Endothelial cell of umbilical vein (primary cell): Measurements from ENCODE around the gene PCNX1. TPM values are rescaled to one million over a fixed set of nuclear protein-coding genes. Genes with fewer than 3 reads are reported as not detected.

Source experiments
- BruUV-seq: library from RNA; stranded (reverse); fragments of 400-500 nt; replicated peaks from 2 replicates; lab custom pipeline; 2021; lab: Mats Ljungman, UMichigan
- CTCF ChIA-PET: fragments of 300-600, 350-600 bp; sonication (Branson Sonifier 250); formaldehyde crosslinking; loops from one replicate; lab custom pipeline; 2021; ENCODE audit warnings: antibody characterized with exemption, inconsistent platforms; lab: Charles Lee
- POLR2A ChIA-PET: fragments of 300-600, 350-600 bp; sonication (Branson Sonifier 250); formaldehyde crosslinking; loops from one replicate; lab custom pipeline; 2021; ENCODE audit warnings: antibody characterized with exemption, inconsistent platforms; lab: Charles Lee
- DNase-seq: peaks from one replicate; pipeline ENCODE4 v3.0.0-alpha.2; 2011; ENCODE audit warnings: low read depth, low spot score
- FAIRE-seq: peaks from 2 replicates; lab custom pipeline; 2011; peaks lifted over from hg19 to GRCh38; lab: Jason Lieb, UNC
- H2AFZ ChIP-seq: 2 replicates; pipeline ENCODE4 v1.6.0; 2012; ENCODE audit warnings: low read depth, low read length, control low read depth, inconsistent platforms
- H3K27ac ChIP-seq: 2 replicates; pipeline ENCODE4 v1.5.1; 2011; ENCODE audit warnings: low read depth, mild to moderate bottlenecking, control low read depth, low read length, moderate library complexity; ENCODE audit not compliant: insufficient read depth
- H3K27me3 ChIP-seq, 2 experiments: 2 replicates each; pipeline versions ENCODE4 v1.6.0 to v1.6.1; 2011; ENCODE audit warnings: low read length in 2 of 2, mixed read lengths in 1 of 2; ENCODE audit not compliant: control insufficient read depth in 2 of 2, insufficient read depth in 2 of 2
- H3K36me3 ChIP-seq, 2 experiments: 2 replicates in 1 of 2; 3 replicates in 1 of 2; pipeline ENCODE4 v1.5.1; 2011; ENCODE audit warnings: low read length in 2 of 2, mild to moderate bottlenecking in 1 of 2, moderate library complexity in 1 of 2; ENCODE audit not compliant: control insufficient read depth in 2 of 2, insufficient read depth in 2 of 2; ENCODE audit errors: extremely low read depth in 1 of 2
- H3K4me1 ChIP-seq: 3 replicates; pipeline ENCODE4 v1.5.1; 2011; ENCODE audit warnings: mild to moderate bottlenecking, low read length; ENCODE audit not compliant: control insufficient read depth, insufficient read depth; ENCODE audit errors: extremely low read depth
- H3K4me2 ChIP-seq: 2 replicates; pipeline ENCODE4 v1.6.1; 2011; ENCODE audit warnings: low read length, control low read depth, mixed read lengths; ENCODE audit not compliant: insufficient read depth
- H3K4me3 ChIP-seq, 3 experiments: fragments of 200-600 bp in 1 of 3; sonication (generic), shearing (Covaris generic) in 1 of 3; replicated peaks in 1 of 3; 2 replicates each; pipeline ENCODE4 v1.5.1; 2011 to 2016; ENCODE audit warnings: control low read depth in 3 of 3, low read length in 3 of 3, mild to moderate bottlenecking in 2 of 3, inconsistent platforms in 1 of 3, low read depth in 1 of 3, moderate library complexity in 1 of 3; ENCODE audit not compliant: insufficient read depth in 1 of 3
- H3K79me2 ChIP-seq: 2 replicates; pipeline ENCODE4 v1.6.0; 2012; ENCODE audit warnings: low read length, inconsistent platforms; ENCODE audit not compliant: control insufficient read depth, insufficient read depth
- H3K9ac ChIP-seq: replicated peaks from 2 replicates; pipeline ENCODE3; 2011; ENCODE audit warnings: low read length, control low read depth; ENCODE audit not compliant: insufficient read depth; ENCODE audit errors: extremely low read depth
- H3K9me1 ChIP-seq: replicated peaks from 3 replicates; pipeline ENCODE4 v1.6.0; 2011; ENCODE audit warnings: mild to moderate bottlenecking, low read length; ENCODE audit not compliant: control insufficient read depth, insufficient read depth; ENCODE audit errors: extremely low read depth
- H3K9me3 ChIP-seq: replicated peaks from 2 replicates; pipeline ENCODE4 v1.5.1; 2012; ENCODE audit warnings: low read length, inconsistent platforms; ENCODE audit not compliant: control insufficient read depth, insufficient read depth
- H4K20me1 ChIP-seq: replicated peaks from 2 replicates; pipeline ENCODE3; 2011; ENCODE audit warnings: mild to moderate bottlenecking, low read length; ENCODE audit not compliant: control insufficient read depth, insufficient read depth; ENCODE audit errors: extremely low read depth
- EZH2 ChIP-seq: IDR thresholded peaks from 2 replicates; pipeline ENCODE4 v1.6.1; 2012; ENCODE audit warnings: borderline replicate concordance, low read depth, mild to moderate bottlenecking, moderate library complexity, low read length, inconsistent platforms; ENCODE audit not compliant: severe bottlenecking
- FOS ChIP-seq: IDR thresholded peaks from 2 replicates; pipeline ENCODE4 v1.6.1; 2011; ENCODE audit warnings: mild to moderate bottlenecking, low read length, moderate library complexity, borderline replicate concordance; ENCODE audit not compliant: insufficient read depth
- GATA2 ChIP-seq: IDR thresholded peaks from 2 replicates; pipeline ENCODE4 v1.7.0; 2011; ENCODE audit warnings: low read depth, mild to moderate bottlenecking, moderate library complexity, mixed read lengths, low read length; ENCODE audit not compliant: insufficient read length, insufficient read depth
- JUN ChIP-seq: IDR thresholded peaks from 2 replicates; pipeline ENCODE4 v1.6.1; 2011; ENCODE audit warnings: borderline replicate concordance, low read depth; ENCODE audit not compliant: insufficient read length, insufficient read depth
- MYC ChIP-seq: IDR thresholded peaks from one replicate; pipeline ENCODE4 v1.6.1; 2011; ENCODE audit warnings: mild to moderate bottlenecking, low read depth, low read length
- POLR2A ChIP-seq: IDR thresholded peaks from 2 replicates; pipeline ENCODE4 v1.6.1; 2012; ENCODE audit warnings: low read depth, mild to moderate bottlenecking, control low read depth, low read length
- POLR2AphosphoS5 ChIP-seq: IDR thresholded peaks from 2 replicates; pipeline ENCODE4 v1.6.1; 2012; ENCODE audit warnings: low read depth, mild to moderate bottlenecking, control low read depth, low read length, moderate library complexity; ENCODE audit not compliant: insufficient read depth
- dilution Hi-C: fragments of 300-500 bp; cut with MboI; formaldehyde crosslinking; loops from one replicate; pipeline ENCODE4 v1.15.0; 2019; ENCODE audit warnings: low sequenced_read_pairs; ENCODE audit not compliant: extremely low pct_ligation_motif_present
- intact Hi-C: fragments of 100-400 bp; cut with micrococcal nuclease; formaldehyde crosslinking; loops from one replicate; pipeline ENCODE4 v1.10.0; 2022
- polyA plus RNA-seq, 4 experiments: library from polyadenylated mRNA; depleted of rRNA in 3 of 4; stranded (reverse) in 3 of 4; unstranded in 1 of 4; fragments of >200 nt; gene quantifications; 2 replicates each; pipeline versions ENCODE4 v1.2.1 to v1.2.3, GENCODE V29; 2011 to 2012; ENCODE audit warnings: missing spikeins in 1 of 4
- total RNA-seq: library from RNA; stranded (reverse); gene quantifications from 2 replicates; pipeline ENCODE4 v1.2.3, GENCODE V29; 2021
- TF ChIP-seq, protein P1 (sequence below): IDR thresholded peaks from 2 replicates; pipeline ENCODE4 v1.6.1; 2011; ENCODE audit not compliant: insufficient read depth, insufficient read length
- TF ChIP-seq, protein P2 (sequence below), 2 donors: IDR thresholded peaks; 1 replicate in 1 of 2; 2 replicates in 1 of 2; pipeline ENCODE4 v1.5.1; 2011; ENCODE audit warnings: low read length in 2 of 2, mild to moderate bottlenecking in 2 of 2, moderate library complexity in 2 of 2, control low read depth in 1 of 2, inconsistent platforms in 1 of 2, low read depth in 1 of 2; ENCODE audit not compliant: insufficient read depth in 1 of 2; ENCODE audit errors: extremely low read depth in 1 of 2

The PCNX1 gene
- total and polyA plus RNA-seq, 2 donors (not counting 3 experiments of a cell fraction or from before 2014, with no cell fraction given), result 21.4 to 40.5 TPM

DNA sequence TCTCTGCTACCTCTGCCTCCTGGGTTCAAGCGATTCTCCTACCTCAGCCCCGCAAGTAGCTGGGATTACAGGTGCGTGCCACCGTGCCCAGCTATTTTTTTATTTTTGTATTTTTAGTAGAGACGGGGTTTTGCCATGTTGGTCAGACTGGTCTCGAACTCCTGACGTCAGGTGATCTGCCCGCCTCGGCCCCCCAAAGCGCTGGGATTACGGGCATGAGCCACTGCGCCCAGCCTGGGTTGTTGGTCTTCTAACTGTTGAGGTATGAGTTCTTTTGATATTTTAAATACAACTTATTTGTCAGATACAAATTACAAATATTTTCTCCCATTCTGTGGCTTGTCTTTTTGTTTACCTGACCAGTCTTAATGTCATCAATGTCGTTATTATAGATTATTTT, 95.9 kb downstream of the PCNX1 start:
- Histone ChIP-seq H3K9me1 (no peaks in the 10 kb centered on the region), H3K4me2 (no peak overlapping the region), H3K9ac (no peak overlapping the region), H3K27ac (no peak overlapping the region), H3K9me3 (no peaks in the 10 kb centered on the region), H3K4me1 (peaks cover 6% of the 10 kb centered on the region), H2AFZ (no peak overlapping the region), H3K27me3 (no peaks in the 10 kb centered on the region), H4K20me1 (no peaks in the 10 kb centered on the region), H3K79me2 (peaks cover 1% of the 10 kb centered on the region), H3K4me3 (no peak overlapping the region), H3K36me3 (peaks cover 0 to 4% of the 10 kb centered on the region in 2 experiments)
- dilution Hi-C loops, result no loop called here
- ChIA-PET CTCF (no interaction called here), POLR2A (no interaction called here)
- FAIRE-seq (no peak), DNase-seq (no peak)
- TF ChIP-seq, protein P1, sequence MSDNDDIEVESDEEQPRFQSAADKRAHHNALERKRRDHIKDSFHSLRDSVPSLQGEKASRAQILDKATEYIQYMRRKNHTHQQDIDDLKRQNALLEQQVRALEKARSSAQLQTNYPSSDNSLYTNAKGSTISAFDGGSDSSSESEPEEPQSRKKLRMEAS, result no peak
- intact Hi-C loops, result no loop called here
- no TSS peak for BruUV-seq

DNA sequence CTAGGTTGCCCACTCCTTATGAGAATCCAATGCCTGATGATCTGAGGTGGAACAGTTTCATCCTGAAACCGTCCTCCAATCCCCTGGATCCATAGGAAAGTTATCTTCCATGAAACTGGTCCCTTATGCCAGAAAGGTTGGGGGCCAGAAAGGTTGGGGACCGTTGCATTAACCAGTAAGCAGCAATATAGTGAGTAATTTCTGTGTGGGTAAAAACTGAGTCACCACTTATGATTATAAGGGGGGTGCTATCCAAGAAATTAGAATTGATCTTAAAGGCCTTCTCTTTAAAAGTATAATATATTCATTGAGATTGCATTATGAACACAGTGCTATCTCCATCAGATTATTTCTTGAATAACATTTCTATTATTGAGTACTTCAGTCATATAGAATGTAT, 97.2 kb downstream of the PCNX1 start:
- FAIRE-seq (no peak), DNase-seq (no peak)
- Histone ChIP-seq H3K4me3 (no peak overlapping the region), H3K9me1 (no peaks in the 10 kb centered on the region), H3K79me2 (peaks cover 1% of the 10 kb centered on the region), H2AFZ (no peak overlapping the region), H3K27me3 (no peaks in the 10 kb centered on the region), H4K20me1 (no peaks in the 10 kb centered on the region), H3K9ac (no peak overlapping the region), H3K27ac (no peak overlapping the region), H3K36me3 (peaks cover 0 to 4% of the 10 kb centered on the region in 2 experiments), H3K9me3 (no peaks in the 10 kb centered on the region), H3K4me1 (peaks cover 6% of the 10 kb centered on the region), H3K4me2 (no peak overlapping the region)
- dilution Hi-C loops (no loop called here), intact Hi-C loops (no loop called here)
- ChIA-PET CTCF (no interaction called here), POLR2A (no interaction called here)
- TF ChIP-seq MYC (no peak), GATA2 (no peak), FOS (no peak), POLR2AphosphoS5 (no peak), EZH2 (no peak), POLR2A (no peak), JUN (no peak)
- TF ChIP-seq, protein P1, result no peak
- TF ChIP-seq, protein P2, sequence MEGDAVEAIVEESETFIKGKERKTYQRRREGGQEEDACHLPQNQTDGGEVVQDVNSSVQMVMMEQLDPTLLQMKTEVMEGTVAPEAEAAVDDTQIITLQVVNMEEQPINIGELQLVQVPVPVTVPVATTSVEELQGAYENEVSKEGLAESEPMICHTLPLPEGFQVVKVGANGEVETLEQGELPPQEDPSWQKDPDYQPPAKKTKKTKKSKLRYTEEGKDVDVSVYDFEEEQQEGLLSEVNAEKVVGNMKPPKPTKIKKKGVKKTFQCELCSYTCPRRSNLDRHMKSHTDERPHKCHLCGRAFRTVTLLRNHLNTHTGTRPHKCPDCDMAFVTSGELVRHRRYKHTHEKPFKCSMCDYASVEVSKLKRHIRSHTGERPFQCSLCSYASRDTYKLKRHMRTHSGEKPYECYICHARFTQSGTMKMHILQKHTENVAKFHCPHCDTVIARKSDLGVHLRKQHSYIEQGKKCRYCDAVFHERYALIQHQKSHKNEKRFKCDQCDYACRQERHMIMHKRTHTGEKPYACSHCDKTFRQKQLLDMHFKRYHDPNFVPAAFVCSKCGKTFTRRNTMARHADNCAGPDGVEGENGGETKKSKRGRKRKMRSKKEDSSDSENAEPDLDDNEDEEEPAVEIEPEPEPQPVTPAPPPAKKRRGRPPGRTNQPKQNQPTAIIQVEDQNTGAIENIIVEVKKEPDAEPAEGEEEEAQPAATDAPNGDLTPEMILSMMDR (IDR thresholded peaks at IDR 0.05; ENCODE audit: extremely low read depth in 1 of 2, insufficient read depth in 1 of 2, low read depth in 1 of 2, low read length in 2 of 2), result no peak
- no TSS peak for BruUV-seq
